ENCODE results near the gene PTPRJ. TPM values are rescaled to one million over a fixed set of nuclear protein-coding genes. Genes with fewer than 3 reads are reported as not detected.

Gene PTPRJ
- total and polyA plus RNA-seq, 2 experiments from 2014 or later, result 9.3 to 16.4 TPM

- Histone ChIP-seq H4K20me1 (ENCODE audit: insufficient read depth, poor library complexity, severe bottlenecking) (no peaks in the 10 kb centered on the region), H3K4me3 (no peak overlapping the region), H3K27me3 (no peaks in the 10 kb centered on the region), H3K36me3 (replicated peaks; ENCODE audit: insufficient read depth, low read depth) (no peaks in the 10 kb centered on the region), H3K9me3 (ENCODE audit: low read depth) (no peaks in the 10 kb centered on the region), H3K4me2 (peak overlapping the region; percentile 59), H3K27ac (peak overlapping the region; percentile 77), H3K9me2 (replicated peaks; ENCODE audit: insufficient read depth) (no peaks in the 10 kb centered on the region), H3K4me1 (ENCODE audit: insufficient read depth) (peaks cover 30% of the 10 kb centered on the region), H3K79me2 (peaks cover 53% of the 10 kb centered on the region), H2AFZ (no peak overlapping the region)
- no peak for TF ChIP-seq EZH2phosphoT487 (IDR thresholded peaks at IDR 0.05; ENCODE audit: low read depth, severe bottlenecking, unreplicated experiment)
- no peak for TF ChIP-seq CTCF (IDR thresholded peaks at IDR 0.05; ENCODE audit: poor library complexity)
- no peak for TF ChIP-seq EZH2 (IDR thresholded peaks at IDR 0.05; ENCODE audit: borderline replicate concordance)
- no peak for DNase-seq (ENCODE audit: low spot score)
- WGBS (ENCODE audit: low lambda C conversion rate, missing lambda C conversion rate), result 100% methylated on average over 1 of the region's 1 CpG
These were observed 74.6 kb downstream of the PTPRJ start for GRCh38 chr11:48054994-48055291.

- TF ChIP-seq EZH2 (IDR thresholded peaks at IDR 0.05; ENCODE audit: borderline replicate concordance) (no peak), CTCF (IDR thresholded peaks at IDR 0.05; ENCODE audit: poor library complexity) (no peak), EZH2phosphoT487 (IDR thresholded peaks at IDR 0.05; ENCODE audit: low read depth, severe bottlenecking, unreplicated experiment) (no peak)
- H3K9me2 ChIP-seq (replicated peaks; ENCODE audit: insufficient read depth), result no peaks in the 10 kb centered on the region
- no peaks in the 10 kb centered on the region for H3K36me3 ChIP-seq (replicated peaks; ENCODE audit: insufficient read depth, low read depth)
- peak; percentile 44 for DNase-seq (ENCODE audit: low spot score)
- H2AFZ ChIP-seq, result no peak overlapping the region
- peak overlapping the region; percentile 59 for H3K4me2 ChIP-seq
- H3K27me3 ChIP-seq, result no peaks in the 10 kb centered on the region
- H3K79me2 ChIP-seq, result peaks cover 56% of the 10 kb centered on the region
- WGBS (ENCODE audit: low lambda C conversion rate, missing lambda C conversion rate), result 41% methylated on average over 12 of the region's 12 CpGs
- H3K27ac ChIP-seq, result peak overlapping the region; percentile 77
- H3K9me3 ChIP-seq (ENCODE audit: low read depth), result no peaks in the 10 kb centered on the region
- no peaks in the 10 kb centered on the region for H4K20me1 ChIP-seq (ENCODE audit: insufficient read depth, poor library complexity, severe bottlenecking)
- peaks cover 30% of the 10 kb centered on the region for H3K4me1 ChIP-seq (ENCODE audit: insufficient read depth)
- H3K4me3 ChIP-seq, result no peak overlapping the region
These were observed 75.2 kb downstream of the PTPRJ start for GRCh38 chr11:48055292-48056132.

- Histone ChIP-seq H3K27ac (peak overlapping the region; percentile 77), H3K4me1 (ENCODE audit: insufficient read depth) (peaks cover 31% of the 10 kb centered on the region), H4K20me1 (ENCODE audit: insufficient read depth, poor library complexity, severe bottlenecking) (no peaks in the 10 kb centered on the region), H3K27me3 (no peaks in the 10 kb centered on the region), H3K36me3 (replicated peaks; ENCODE audit: insufficient read depth, low read depth) (no peaks in the 10 kb centered on the region), H3K9me3 (ENCODE audit: low read depth) (no peaks in the 10 kb centered on the region), H3K4me2 (peak overlapping the region; percentile 59), H2AFZ (no peak overlapping the region), H3K9me2 (replicated peaks; ENCODE audit: insufficient read depth) (no peaks in the 10 kb centered on the region), H3K4me3 (no peak overlapping the region), H3K79me2 (peaks cover 57% of the 10 kb centered on the region)
- 94% methylated on average over 20 of the region's 20 CpGs for WGBS (ENCODE audit: low lambda C conversion rate, missing lambda C conversion rate)
- TF ChIP-seq CTCF (IDR thresholded peaks at IDR 0.05; ENCODE audit: poor library complexity) (no peak), EZH2 (IDR thresholded peaks at IDR 0.05; ENCODE audit: borderline replicate concordance) (no peak), EZH2phosphoT487 (IDR thresholded peaks at IDR 0.05; ENCODE audit: low read depth, severe bottlenecking, unreplicated experiment) (no peak)
- no peak for DNase-seq (ENCODE audit: low spot score)
These were observed 76.2 kb downstream of the PTPRJ start for GRCh38 chr11:48056325-48057183.

Data from hepatocyte (in vitro differentiated cells).